ENCODE results near the gene RHOT1.
"Not testable (repeated sequence)": the region's sequence is repeated elsewhere in the genome, so short reads cannot be mapped to it uniquely, and the experiment has no call there.

RHOT1 gene

DNA sequence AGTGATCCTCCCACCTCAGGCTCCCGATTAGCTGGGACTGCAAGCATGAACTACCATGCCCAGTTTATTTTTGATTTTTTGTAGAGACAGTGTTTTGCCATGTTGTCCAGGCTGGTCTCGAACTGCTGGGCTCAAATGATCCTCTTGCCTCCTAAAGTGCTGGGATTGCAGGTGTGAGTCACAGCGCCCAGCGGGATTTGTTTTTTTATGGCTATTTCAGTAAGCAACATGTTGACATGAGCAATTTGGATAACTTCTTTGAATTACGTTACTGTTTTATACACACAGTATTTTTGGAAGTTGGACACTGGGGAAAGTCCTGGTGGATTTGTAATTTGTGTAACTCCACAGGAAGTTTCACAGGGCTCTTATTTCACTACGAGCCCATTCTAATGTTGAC, 18.5 kb upstream of the RHOT1 start:
- TF ChIP-seq CTCF (IDR thresholded peaks at IDR 0.05; ENCODE audit: borderline replicate concordance, control extremely low read depth, extremely low read depth, insufficient read depth, missing control alignments) = no peak
- in situ Hi-C loops (cut with MboI; ENCODE audit: low sequenced_read_pairs, unreplicated experiment) = no loop called here
- DNase-seq (ENCODE audit: low spot score) = no peak

DNA sequence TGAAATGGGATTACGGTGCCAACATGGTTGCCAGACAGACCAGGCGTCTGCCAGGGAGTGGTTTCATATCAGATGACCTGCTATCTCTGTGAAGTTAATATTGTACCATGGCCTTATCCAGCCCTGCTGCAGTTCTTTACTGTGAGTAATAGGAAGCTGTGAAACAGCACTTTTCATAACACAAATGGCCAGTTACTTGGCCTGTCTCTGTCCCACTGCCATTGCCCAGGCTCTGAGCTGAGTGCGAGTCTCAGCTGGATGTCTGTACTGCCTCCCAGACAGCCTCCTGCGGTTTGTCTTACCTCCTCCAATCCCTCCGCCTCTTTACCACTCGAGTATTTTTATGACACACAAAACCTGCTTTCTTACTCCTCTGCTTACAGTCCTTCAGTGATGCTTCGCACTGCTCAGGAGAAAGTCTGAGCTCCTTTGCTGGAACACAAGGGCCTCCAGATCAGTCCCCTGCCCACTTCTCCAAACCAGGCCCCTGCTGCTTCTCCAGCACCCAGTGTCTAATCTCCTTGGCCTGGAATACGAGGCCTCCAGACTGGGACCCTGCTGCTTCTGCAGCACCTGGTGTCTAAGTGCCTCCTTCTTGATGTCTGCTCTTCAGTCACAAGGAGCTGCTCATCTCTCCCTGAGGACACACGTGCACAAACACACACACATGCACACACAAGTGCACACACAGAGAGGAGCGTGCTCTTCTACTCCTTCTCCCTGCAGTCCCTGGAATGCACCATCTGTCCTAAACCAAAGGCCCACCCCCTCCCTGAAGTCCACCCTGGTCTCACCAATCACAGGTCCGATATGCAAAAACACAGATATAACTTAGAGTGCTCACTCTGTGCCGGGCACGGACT, 17.1 kb upstream of the RHOT1 start:
- no peak for DNase-seq (ENCODE audit: low spot score)
- TF ChIP-seq CTCF (IDR thresholded peaks at IDR 0.05; ENCODE audit: borderline replicate concordance, control extremely low read depth, extremely low read depth, insufficient read depth, missing control alignments) = no peak
- in situ Hi-C loops (cut with MboI; ENCODE audit: low sequenced_read_pairs, unreplicated experiment) = loop anchor here (25.0 kb wide), 1 partner anchor 113 kb away; the partner anchor contains the start of gene LRRC37B

DNA sequence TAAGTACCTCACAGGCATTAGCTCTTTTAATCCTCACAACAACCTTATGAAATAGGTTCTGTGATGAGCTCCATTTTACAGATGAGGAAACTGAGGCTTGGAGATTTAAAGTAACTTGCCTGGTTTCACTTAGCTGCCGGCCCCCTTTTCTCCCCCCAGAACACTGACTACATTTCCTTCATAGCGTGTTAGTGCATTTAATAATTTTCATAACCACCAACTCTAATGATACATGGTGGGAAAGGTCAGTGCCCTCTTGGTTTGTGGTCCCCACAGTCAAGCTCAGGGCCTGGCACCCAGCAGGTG, 16.5 kb upstream of the RHOT1 start:
- in situ Hi-C loops (cut with MboI; ENCODE audit: low sequenced_read_pairs, unreplicated experiment) = loop anchor here (25.0 kb wide), 1 partner anchor 114 kb away; the partner anchor contains the start of gene LRRC37B
- TF ChIP-seq CTCF (IDR thresholded peaks at IDR 0.05; ENCODE audit: borderline replicate concordance, control extremely low read depth, extremely low read depth, insufficient read depth, missing control alignments) = no peak

GRCh38 chr17:32126325-32126724, 16.0 kb upstream of the RHOT1 start:
- no peak for DNase-seq (ENCODE audit: low spot score)
- in situ Hi-C loops (cut with MboI; ENCODE audit: low sequenced_read_pairs, unreplicated experiment) = loop anchor here (25.0 kb wide), 1 partner anchor 114 kb away; the partner anchor contains the start of gene LRRC37B
- TF ChIP-seq CTCF (IDR thresholded peaks at IDR 0.05; ENCODE audit: borderline replicate concordance, control extremely low read depth, extremely low read depth, insufficient read depth, missing control alignments) = no peak

More for the DNA sequence above, 16.5 kb upstream of the RHOT1 start:
- DNase-seq (ENCODE audit: low spot score) = no peak

DNA sequence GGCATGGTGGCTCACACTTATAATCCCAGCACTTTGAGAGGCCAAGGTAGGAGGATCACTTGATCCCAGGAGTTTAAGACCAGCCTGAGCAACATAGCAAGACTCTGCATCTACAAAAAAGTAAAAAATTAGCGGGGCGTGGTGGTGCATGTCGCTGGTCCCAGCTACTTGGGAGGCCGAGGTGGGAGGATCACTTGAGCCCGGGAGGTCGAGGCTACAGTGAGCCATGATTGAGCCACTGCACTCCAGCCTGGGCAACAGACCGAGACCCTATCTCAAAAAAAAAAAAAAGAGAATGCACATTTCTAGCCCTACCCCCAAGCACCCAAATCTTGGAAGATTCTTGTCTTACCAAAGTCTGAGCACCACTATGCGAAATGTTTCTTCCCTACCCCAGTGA, 15.6 kb upstream of the RHOT1 start:
- TF ChIP-seq CTCF (IDR thresholded peaks at IDR 0.05; ENCODE audit: borderline replicate concordance, control extremely low read depth, extremely low read depth, insufficient read depth, missing control alignments) = no peak
- no peak for DNase-seq (ENCODE audit: low spot score)
- in situ Hi-C loops (cut with MboI; ENCODE audit: low sequenced_read_pairs, unreplicated experiment) = loop anchor here (25.0 kb wide), 1 partner anchor 114 kb away; the partner anchor contains the start of gene LRRC37B

DNA sequence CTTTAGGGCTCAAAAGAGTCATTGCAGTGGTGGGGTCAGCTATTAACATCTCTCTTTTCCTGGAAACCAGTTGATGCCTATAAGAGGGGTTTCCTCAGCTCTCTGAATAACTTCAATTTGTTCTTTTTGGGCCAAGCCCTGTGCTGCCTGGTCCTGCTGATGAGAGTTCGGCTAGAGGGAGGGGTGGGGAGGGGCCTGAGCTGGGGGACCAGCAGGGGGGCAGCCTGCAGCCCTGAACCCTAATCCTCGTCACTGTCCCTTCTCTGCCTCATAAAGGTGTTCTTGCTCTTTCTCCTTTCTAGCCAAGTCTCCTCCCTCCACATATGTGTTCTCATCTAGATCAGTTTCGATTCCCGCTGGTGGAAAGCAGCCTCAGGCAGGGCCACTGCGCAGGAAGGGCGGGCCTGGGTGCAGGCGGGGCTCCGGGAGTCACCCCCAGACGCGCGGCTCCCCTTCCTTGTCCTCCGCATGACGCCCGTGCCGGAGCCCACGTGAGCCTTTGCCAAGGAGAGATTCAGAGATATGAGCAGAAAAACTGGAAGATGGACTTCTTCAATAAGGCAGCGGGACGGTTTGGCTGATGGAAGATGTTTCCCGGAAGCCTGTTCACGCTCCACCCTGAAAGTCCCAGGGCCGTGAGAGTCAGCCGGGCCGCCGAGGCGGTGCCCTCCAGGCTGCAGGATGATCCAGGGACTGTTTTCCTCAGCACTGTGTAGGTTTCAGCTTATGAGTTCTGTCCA, 15.0 kb upstream of the RHOT1 start:
- in situ Hi-C loops (cut with MboI; ENCODE audit: low sequenced_read_pairs, unreplicated experiment) = loop anchor here (25.0 kb wide), 1 partner anchor 115 kb away; the partner anchor contains the start of gene LRRC37B
- DNase-seq (ENCODE audit: low spot score) = peak; percentile 85
- no peak for TF ChIP-seq CTCF (IDR thresholded peaks at IDR 0.05; ENCODE audit: borderline replicate concordance, control extremely low read depth, extremely low read depth, insufficient read depth, missing control alignments)

DNA sequence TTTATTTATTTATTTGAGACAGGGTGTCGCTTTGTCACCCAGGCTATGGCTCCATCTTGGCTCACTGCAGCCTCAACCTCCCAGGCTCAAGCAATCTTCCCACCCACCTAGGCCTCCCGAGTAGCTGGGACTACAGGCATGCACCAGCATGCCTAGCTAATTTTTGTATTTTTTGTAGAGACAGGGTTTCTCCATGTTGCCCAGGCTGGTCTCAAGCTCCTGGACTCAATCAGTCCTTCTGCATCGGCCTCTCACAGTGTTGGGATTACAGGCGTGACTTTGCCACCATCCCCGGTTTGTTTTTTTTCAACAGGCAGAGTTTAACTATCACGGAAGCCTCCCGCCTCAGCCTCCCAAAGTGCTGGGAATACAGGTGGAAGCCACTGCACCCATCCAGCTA, 13.8 kb upstream of the RHOT1 start:
- in situ Hi-C loops (cut with MboI; ENCODE audit: low sequenced_read_pairs, unreplicated experiment) = loop anchor here (25.0 kb wide), 1 partner anchor 116 kb away; the partner anchor contains the start of gene LRRC37B
- DNase-seq (ENCODE audit: low spot score) = not testable (repeated sequence)

DNA sequence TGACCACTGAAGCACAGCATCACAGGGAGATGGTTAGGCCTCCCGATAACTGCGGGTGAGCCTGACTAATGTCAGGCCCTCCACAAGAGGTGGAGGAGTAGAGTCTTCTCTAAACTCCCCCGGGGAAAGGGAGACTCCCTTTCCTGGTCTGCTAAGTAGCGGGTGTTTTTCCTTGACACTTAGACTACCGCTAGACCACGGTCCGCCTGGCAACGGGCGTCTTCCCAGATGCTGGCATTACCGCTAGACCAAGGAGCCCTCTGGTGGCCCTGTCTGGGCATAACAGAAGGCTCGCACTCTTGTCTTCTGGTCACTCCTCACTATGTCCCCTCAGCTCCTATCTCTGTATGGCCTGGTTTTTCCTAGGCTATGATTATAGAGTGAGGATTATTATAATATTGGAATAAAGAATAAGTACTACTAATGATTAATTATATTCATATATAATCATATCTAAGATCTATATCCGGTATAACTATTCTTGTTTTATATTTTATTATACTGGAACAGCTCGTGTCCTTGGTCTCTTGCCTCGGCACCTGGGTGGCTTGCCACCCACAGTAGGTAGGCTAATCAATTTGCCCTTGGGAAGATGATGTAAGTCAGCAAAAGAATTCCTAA, 6.7 kb upstream of the RHOT1 start:
- in situ Hi-C loops (cut with MboI; ENCODE audit: low sequenced_read_pairs, unreplicated experiment) = loop anchor here (25.0 kb wide), 1 partner anchor 123 kb away; the partner anchor contains the start of gene LRRC37B
- not testable (repeated sequence) for DNase-seq (ENCODE audit: low spot score)

All from GM13976 (cell line).